H1 (cell line): ENCODE results near the gene P2RY14. TPM values are rescaled to one million over a fixed set of nuclear protein-coding genes. Genes with fewer than 3 reads are reported as not detected.

Experiments
- CTCF ChIA-PET: fragments of 300-600 bp; sonication (Branson Sonifier 250); formaldehyde crosslinking; loops from one replicate; lab custom pipeline; 2021; ENCODE audit not compliant: partially characterized antibody; lab: Charles Lee
- POLR2A ChIA-PET: fragments of 300-600 bp; sonication (Branson Sonifier 250); formaldehyde crosslinking; loops from one replicate; lab custom pipeline; 2021; ENCODE audit warnings: inconsistent platforms; ENCODE audit not compliant: partially characterized antibody; lab: Charles Lee
- DNase-seq, 2 experiments: peaks; one replicate each; pipeline versions ENCODE4 v3.0.0 to v3.0.0-alpha.2; 2010 to 2022; ENCODE audit warnings: low spot score in 2 of 2, low read depth in 1 of 2, mixed read lengths in 1 of 2
- FAIRE-seq: peaks from 2 replicates; lab custom pipeline; 2011; peaks lifted over from hg19 to GRCh38; lab: Jason Lieb, UNC
- H2AFZ ChIP-seq: 2 replicates; pipeline ENCODE4 v1.8.1; 2012; ENCODE audit warnings: low read length, inconsistent platforms
- H2AK5ac ChIP-seq: 2 replicates; pipeline ENCODE4 v1.6.1; 2013; ENCODE audit warnings: low read depth, low read length
- H2BK120ac ChIP-seq: replicated peaks from 2 replicates; pipeline ENCODE3; 2013; ENCODE audit warnings: low read depth, low read length, inconsistent platforms
- H2BK12ac ChIP-seq: 2 replicates; pipeline ENCODE4 v1.6.1; 2013; ENCODE audit warnings: low read depth, low read length
- H2BK15ac ChIP-seq: 2 replicates; pipeline ENCODE4 v1.6.1; 2013; ENCODE audit warnings: low read length
- H2BK20ac ChIP-seq: 2 replicates; pipeline ENCODE4 v1.6.1; 2013; ENCODE audit warnings: low read length
- H2BK5ac ChIP-seq: 2 replicates; pipeline ENCODE4 v1.6.1; 2013; ENCODE audit warnings: low read depth, low read length
- H3K14ac ChIP-seq: 2 replicates; pipeline ENCODE4 v1.6.1; 2013; ENCODE audit warnings: inconsistent platforms; ENCODE audit not compliant: insufficient read length
- H3K18ac ChIP-seq: 2 replicates; pipeline ENCODE4 v1.6.1; 2013; ENCODE audit warnings: low read length; ENCODE audit errors: extremely low read depth
- H3K23ac ChIP-seq: 2 replicates; pipeline ENCODE4 v1.6.1; 2013; ENCODE audit warnings: inconsistent platforms; ENCODE audit not compliant: insufficient read length
- H3K23me2 ChIP-seq: 2 replicates; pipeline ENCODE4 v1.6.1; 2013; ENCODE audit warnings: low read depth, low read length
- H3K27ac ChIP-seq: 2 replicates; pipeline ENCODE4 v1.6.1; 2011; ENCODE audit warnings: low read depth, low read length, inconsistent platforms
- H3K27me3 ChIP-seq, 4 experiments: replicated peaks in 1 of 4; 1 replicate in 1 of 4; 2 replicates in 3 of 4; pipeline versions ENCODE4 v1.6.1 to v1.8.1; 2011 to 2013; ENCODE audit warnings: low read length in 3 of 4, mild to moderate bottlenecking in 3 of 4, inconsistent platforms in 2 of 4, mixed read lengths in 2 of 4, moderate library complexity in 1 of 4; ENCODE audit not compliant: control insufficient read depth in 3 of 4, insufficient read depth in 3 of 4; ENCODE audit errors: extremely low read depth in 1 of 4
- H3K36me3 ChIP-seq, 4 experiments: 2 replicates each; pipeline versions ENCODE4 v1.6.1 to v1.8.1; 2011 to 2013; ENCODE audit warnings: mild to moderate bottlenecking in 4 of 4, low read length in 3 of 4, moderate library complexity in 2 of 4, control low read depth in 1 of 4, inconsistent platforms in 1 of 4; ENCODE audit not compliant: insufficient read depth in 4 of 4, control insufficient read depth in 2 of 4
- H3K4ac ChIP-seq: replicated peaks from 2 replicates; pipeline ENCODE3; 2013; ENCODE audit warnings: low read length, low read depth, mixed read lengths, inconsistent platforms; ENCODE audit not compliant: insufficient read length
- H3K4me1 ChIP-seq, 4 experiments: replicated peaks in 1 of 4; 1 replicate in 1 of 4; 2 replicates in 3 of 4; pipeline versions ENCODE4 v1.6.1 to v1.8.1; 2011 to 2013; ENCODE audit warnings: low read length in 3 of 4, inconsistent platforms in 2 of 4, mixed read lengths in 1 of 4; ENCODE audit not compliant: insufficient read depth in 4 of 4, control insufficient read depth in 3 of 4
- H3K4me2 ChIP-seq, 2 experiments: 2 replicates each; pipeline versions ENCODE4 v1.6.1 to v1.8.1; 2011 to 2013; ENCODE audit warnings: low read depth in 2 of 2, low read length in 2 of 2, control low read depth in 1 of 2, inconsistent platforms in 1 of 2, mild to moderate bottlenecking in 1 of 2; ENCODE audit not compliant: insufficient read depth in 1 of 2
- H3K4me3 ChIP-seq, 4 experiments: fragments of 200-600, 300-600 bp in 1 of 4; sonication (generic), shearing (Covaris generic), sonication (Bioruptor Twin) in 1 of 4; 2 replicates each; pipeline versions ENCODE4 v1.5.1 to v1.8.1; 2011 to 2016; ENCODE audit warnings: low read length in 4 of 4, low read depth in 3 of 4, control low read depth in 2 of 4, inconsistent platforms in 2 of 4, mild to moderate bottlenecking in 2 of 4, mixed read lengths in 1 of 4, moderate library complexity in 1 of 4; ENCODE audit not compliant: insufficient read depth in 2 of 4; ENCODE audit errors: extremely low read depth in 1 of 4
- H3K56ac ChIP-seq: replicated peaks from 2 replicates; pipeline ENCODE3; 2013; ENCODE audit warnings: low read depth, mild to moderate bottlenecking, mixed read lengths, low read length, inconsistent platforms; ENCODE audit not compliant: insufficient read length
- H3K79me1 ChIP-seq: 2 replicates; pipeline ENCODE4 v1.6.1; 2013; ENCODE audit warnings: low read depth, low read length, control low read depth
- H3K79me2 ChIP-seq, 2 experiments: 2 replicates each; pipeline versions ENCODE4 v1.6.1 to v1.8.1; 2012 to 2013; ENCODE audit warnings: low read length in 2 of 2, mild to moderate bottlenecking in 2 of 2, inconsistent platforms in 1 of 2; ENCODE audit not compliant: insufficient read depth in 2 of 2, control insufficient read depth in 1 of 2
- H3K9ac ChIP-seq, 4 experiments: replicated peaks in 1 of 4; 1 replicate in 1 of 4; 2 replicates in 3 of 4; pipeline versions ENCODE4 v1.6.1 to v1.8.1; 2011 to 2013; ENCODE audit warnings: low read depth in 3 of 4, low read length in 3 of 4, control low read depth in 2 of 4, mild to moderate bottlenecking in 2 of 4, moderate library complexity in 2 of 4, inconsistent platforms in 1 of 4; ENCODE audit errors: extremely low read depth in 1 of 4
- H3K9me3 ChIP-seq, 2 experiments: 2 replicates each; pipeline versions ENCODE4 v1.6.1 to v1.8.1; 2012 to 2013; ENCODE audit warnings: mild to moderate bottlenecking in 2 of 2, moderate library complexity in 2 of 2, control low read depth in 1 of 2, inconsistent platforms in 1 of 2, low read depth in 1 of 2, low read length in 1 of 2, mixed read lengths in 1 of 2; ENCODE audit not compliant: insufficient read depth in 2 of 2
- H4K20me1 ChIP-seq, 2 experiments: replicated peaks in 1 of 2; 2 replicates each; pipeline versions ENCODE3 to v1.8.1; 2011 to 2013; ENCODE audit warnings: inconsistent platforms in 2 of 2, low read length in 2 of 2, mild to moderate bottlenecking in 1 of 2; ENCODE audit not compliant: insufficient read depth in 2 of 2, control insufficient read depth in 1 of 2
- H4K5ac ChIP-seq: 2 replicates; pipeline ENCODE4 v1.6.1; 2013; ENCODE audit warnings: low read length, low read depth, mixed read lengths, inconsistent platforms; ENCODE audit not compliant: insufficient read length
- H4K8ac ChIP-seq: 2 replicates; pipeline ENCODE4 v1.8.0; 2013; ENCODE audit warnings: mild to moderate bottlenecking, moderate library complexity, low read length, inconsistent platforms; ENCODE audit not compliant: insufficient read depth; ENCODE audit errors: extremely low read depth
- H4K91ac ChIP-seq: replicated peaks from 2 replicates; pipeline ENCODE3; 2013; ENCODE audit warnings: low read length, mixed read lengths, inconsistent platforms; ENCODE audit not compliant: insufficient read length
- PHF8 ChIP-seq: fragments of 200-600 bp; sonication (generic); conservative IDR thresholded peaks from 2 replicates; pipeline ENCODE4 v1.7.1; 2012; ENCODE audit warnings: low read depth, mild to moderate bottlenecking, inconsistent platforms, low read length, moderate library complexity
- WGBS, 2 experiments: shearing (Covaris generic) in 1 of 2; methylation state at CpG; one replicate each; pipeline versions ENCODE4 v1.1.6 to v1.1.7; 2013 to 2015; ENCODE audit warnings: low lambda C conversion rate in 2 of 2, mixed read lengths in 2 of 2, inconsistent platforms in 1 of 2, low coverage in 1 of 2, missing lambda C conversion rate in 1 of 2; ENCODE audit not compliant: insufficient replicate concordance in 2 of 2, insufficient coverage in 1 of 2, insufficient read length in 1 of 2; ENCODE audit errors: extremely low coverage in 1 of 2, missing lambda C conversion rate in 1 of 2; 5-methylcytosine and 5-hydroxymethylcytosine counted together
- polyA plus RNA-seq, 7 experiments: library from polyadenylated mRNA; depleted of rRNA in 3 of 7; stranded (reverse) in 5 of 7; unstranded in 2 of 7; fragments of >200 nt in 5 of 7; fragments of 200-250 nt in 2 of 7; gene quantifications; 1 replicate in 5 of 7; 2 replicates in 1 of 7; 4 replicates in 1 of 7; pipeline versions ENCODE4 v1.2.1 to v1.2.3, GENCODE V29; 2011 to 2013; ENCODE audit warnings: missing spikeins in 2 of 7, mixed read lengths in 2 of 7
- total RNA-seq: library from RNA; stranded (reverse); fragmentation: NEBNext Ultra II Directional; extraction: Animal tissue kit (Norgen Biotek cat#: 25700); gene quantifications from 2 replicates; pipeline ENCODE4 v1.2.1, GENCODE V29; 2021

P2RY14 gene
- total and polyA plus RNA-seq, 2 of the 8 experiments (the other 6 are each of a cell fraction or from before 2014, with no cell fraction given) = not detected

DNA sequence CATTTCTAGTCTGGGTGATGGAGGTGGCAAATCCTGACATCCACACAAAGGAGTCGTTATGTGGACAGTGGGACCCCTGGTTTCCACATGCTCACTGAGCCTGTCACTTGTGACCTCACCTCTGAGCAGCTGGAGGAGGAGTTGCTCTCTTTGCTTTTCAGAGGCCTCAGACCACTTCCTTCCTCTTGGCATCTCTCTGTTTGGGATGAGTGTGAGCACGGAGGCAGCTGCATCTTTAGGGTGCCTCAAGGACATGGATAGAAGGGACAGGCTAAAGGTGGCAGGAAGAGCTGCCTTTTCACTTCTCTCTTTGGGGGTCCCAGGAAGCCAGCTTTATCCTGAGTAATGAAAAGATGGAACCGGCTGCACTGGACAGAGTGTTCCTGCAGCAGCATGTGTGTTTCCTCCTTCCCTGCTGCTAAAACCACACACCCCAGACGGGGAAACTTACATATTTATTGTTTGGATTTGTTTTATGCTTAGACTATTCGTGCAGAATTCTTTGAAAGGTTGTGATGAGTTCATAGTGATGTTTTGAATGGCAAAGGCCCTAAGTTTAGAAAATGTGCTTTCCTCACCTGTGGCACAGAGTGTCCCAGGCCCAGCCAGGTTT is 107.1 kb downstream of the P2RY14 start:
- Histone ChIP-seq H2BK20ac (no peak overlapping the region), H2BK5ac (no peak overlapping the region), H3K27ac (no peak overlapping the region), H2BK120ac (no peak overlapping the region), H4K91ac (no peak overlapping the region), H3K23ac (no peak overlapping the region), H3K4me3 (no peak overlapping the region), H3K4me2 (no peak overlapping the region), H4K8ac (no peak overlapping the region; the same call in 1 of the 2 replicates), H3K79me2 (no peaks in the 10 kb centered on the region), H2BK12ac (no peak overlapping the region), H4K5ac (no peak overlapping the region), H3K18ac (no peak overlapping the region), H3K23me2 (no peaks in the 10 kb centered on the region), H2BK15ac (no peak overlapping the region), H2AK5ac (no peak overlapping the region), H3K36me3 (no peaks in the 10 kb centered on the region; a peak in 2 of 8 replicates), H3K9me3 (no peaks in the 10 kb centered on the region), H3K56ac (no peak overlapping the region), H3K79me1 (no peaks in the 10 kb centered on the region; the same call in 1 of the 2 replicates), H3K14ac (no peak overlapping the region), H3K4ac (no peak overlapping the region), H4K20me1 (peaks cover 0 to 2% of the 10 kb centered on the region in 2 experiments), H3K9ac (no peak overlapping the region), H2AFZ (no peak overlapping the region), H3K27me3 (no peaks in the 10 kb centered on the region), H3K4me1 (peaks cover 0 to 6% (median 0%) of the 10 kb centered on the region in 4 experiments; a peak in 2 of 7 replicates)
- FAIRE-seq = no peak
- no peak for DNase-seq
- WGBS, 2 experiments = 93% methylated on average over 5 of the region's 5 CpGs; no CpG with 5 or more reads in 1 of the 2 experiments
- TF ChIP-seq PHF8 = no peak
- CTCF ChIA-PET = interaction anchor here (0.6 to 6.8 kb wide), 6 partner anchors 8 to 383 kb away, joined by 3 to 32 read pairs (median 4); no protein-coding TSS in a partner anchor
- POLR2A ChIA-PET = no interaction called here
